GM23338 (cell line): ENCODE results near the gene MARCKSL1. TPM values are rescaled to one million over a fixed set of nuclear protein-coding genes. Genes with fewer than 3 reads are reported as not detected.

Experiments
- ATAC-seq: fragments of 200-7000 bp; cut with Tn5 transposase; 3 replicates; pipeline ENCODE4 v1.9.1; 2020
- DNase-seq: peaks from one replicate; pipeline ENCODE4 v3.0.0-alpha.2; 2015; ENCODE audit warnings: low spot score
- H2AFZ ChIP-seq: fragments of 200-600 bp; sonication (generic); 2 replicates; pipeline ENCODE4 v1.8.0; 2016; ENCODE audit warnings: antibody characterized with exemption, mild to moderate bottlenecking, moderate library complexity
- H3F3A ChIP-seq: fragments of 200-600 bp; sonication (generic); replicated peaks from 2 replicates; pipeline ENCODE4 v1.8.0; 2017; ENCODE audit warnings: antibody characterized with exemption, mixed run types, low read depth
- H3K27ac ChIP-seq: fragments of 200-600 bp; sonication (generic); 2 replicates; pipeline ENCODE4 v1.6.1; 2016; ENCODE audit warnings: low read depth
- H3K27me3 ChIP-seq: fragments of 200-600 bp; sonication (generic); 2 replicates; pipeline ENCODE4 v1.8.0; 2016; ENCODE audit warnings: mild to moderate bottlenecking, mixed run types, moderate library complexity; ENCODE audit not compliant: insufficient read depth
- H3K36me3 ChIP-seq: fragments of 200-600 bp; sonication (generic); 2 replicates; pipeline ENCODE4 v1.8.0; 2016; ENCODE audit warnings: mild to moderate bottlenecking; ENCODE audit not compliant: insufficient read depth
- H3K4me1 ChIP-seq: fragments of 200-600 bp; sonication (generic); 2 replicates; pipeline ENCODE4 v1.8.0; 2016; ENCODE audit warnings: mild to moderate bottlenecking, moderate library complexity; ENCODE audit not compliant: insufficient read depth
- H3K4me2 ChIP-seq: fragments of 200-600 bp; sonication (generic); 2 replicates; pipeline ENCODE4 v1.7.1; 2017; ENCODE audit warnings: mixed run types
- H3K4me3 ChIP-seq: fragments of 200-600 bp; sonication (generic); 2 replicates; pipeline ENCODE4 v1.6.1; 2016; ENCODE audit warnings: mixed run types
- H3K79me2 ChIP-seq: fragments of 200-600 bp; sonication (generic); replicated peaks from 2 replicates; pipeline ENCODE4 v1.8.0; 2017; ENCODE audit warnings: mild to moderate bottlenecking; ENCODE audit not compliant: insufficient read depth
- H3K9me2 ChIP-seq: fragments of 200-600 bp; sonication (generic); 2 replicates; pipeline ENCODE4 v1.8.0; 2017; ENCODE audit not compliant: insufficient read depth
- H4K20me1 ChIP-seq: fragments of 200-600 bp; sonication (generic); replicated peaks from 2 replicates; pipeline ENCODE4 v1.8.0; 2017; ENCODE audit warnings: mild to moderate bottlenecking; ENCODE audit not compliant: insufficient read depth
- H3K27ac Mint-ChIP-seq: 2 replicates; pipeline ENCODE4 v1.8.0; 2020; ENCODE audit warnings: inconsistent platforms, mild to moderate bottlenecking, moderate library complexity, mixed read lengths
- H3K27me3 Mint-ChIP-seq: 3 replicates; pipeline ENCODE4 v1.8.0; 2022; ENCODE audit warnings: low read depth, mild to moderate bottlenecking, moderate library complexity, mixed read lengths, inconsistent platforms; ENCODE audit not compliant: insufficient read depth, poor library complexity
- H3K36me3 Mint-ChIP-seq: 3 replicates; pipeline ENCODE4 v1.8.0; 2021; ENCODE audit warnings: low read depth, mild to moderate bottlenecking, inconsistent platforms, moderate library complexity, mixed read lengths
- H3K4me1 Mint-ChIP-seq: 3 replicates; pipeline ENCODE4 v1.8.0; 2020; ENCODE audit warnings: mild to moderate bottlenecking, inconsistent platforms, mixed read lengths
- H3K4me3 Mint-ChIP-seq: 3 replicates; pipeline ENCODE4 v1.8.0; 2021; ENCODE audit warnings: moderate library complexity, mild to moderate bottlenecking, inconsistent platforms, mixed read lengths
- H3K9me3 Mint-ChIP-seq: 3 replicates; pipeline ENCODE4 v1.8.0; 2020; ENCODE audit warnings: moderate library complexity, mild to moderate bottlenecking, inconsistent platforms, mixed read lengths
- CREB1 ChIP-seq: fragments of 250-450 bp; sonication (Bioruptor Pico); IDR thresholded peaks from 2 replicates; pipeline ENCODE4 v1.5.0; 2020; ENCODE audit warnings: low read depth, mild to moderate bottlenecking, moderate library complexity
- EZH2 ChIP-seq: fragments of 200-600 bp; sonication (generic); IDR thresholded peaks from one replicate; pipeline ENCODE4 v1.8.0; 2017; ENCODE audit warnings: antibody characterized with exemption, mild to moderate bottlenecking, low read depth; ENCODE audit not compliant: unreplicated experiment
- EZH2phosphoT487 ChIP-seq: fragments of 200-600 bp; sonication (generic); IDR thresholded peaks from one replicate; pipeline ENCODE4 v1.8.1; 2018; ENCODE audit warnings: antibody characterized with exemption; ENCODE audit not compliant: unreplicated experiment
- JUNB ChIP-seq: IDR thresholded peaks from one replicate; pipeline ENCODE4 v1.6.1; 2016; ENCODE audit warnings: antibody characterized with exemption; ENCODE audit not compliant: unreplicated experiment
- NANOG ChIP-seq: IDR thresholded peaks from 2 replicates; pipeline ENCODE4 v1.6.1; 2016; ENCODE audit warnings: antibody characterized with exemption, borderline replicate concordance
- POLR2AphosphoS5 ChIP-seq: IDR thresholded peaks from 2 replicates; pipeline ENCODE4 v1.6.1; 2016; ENCODE audit warnings: antibody characterized with exemption, low read depth
- STAT1 ChIP-seq: IDR thresholded peaks from one replicate; pipeline ENCODE4 v1.6.1; 2016; ENCODE audit warnings: antibody characterized with exemption; ENCODE audit not compliant: unreplicated experiment
- ZNF114 ChIP-seq: fragments of 250-450 bp; sonication (Bioruptor Pico); IDR thresholded peaks from 2 replicates; pipeline ENCODE4 v1.5.0; 2020; ENCODE audit warnings: mild to moderate bottlenecking, moderate library complexity
- ZNF331 ChIP-seq: fragments of 250-450 bp; sonication (Bioruptor Pico); IDR thresholded peaks from 2 replicates; pipeline ENCODE4 v1.5.0; 2020; ENCODE audit warnings: low read depth, mild to moderate bottlenecking, moderate library complexity
- polyA plus RNA-seq: library from polyadenylated mRNA; unstranded; fragments of >200 nt; fragmentation: Nextera tagmentation; extraction: Ambion mirVana; gene quantifications from 2 replicates; pipeline ENCODE4 v1.2.1, GENCODE V29; 2016
- total RNA-seq: library from RNA; depleted of rRNA; stranded (reverse); fragments of >200 nt; shearing (Covaris generic); gene quantifications from 2 replicates; pipeline ENCODE4 v1.2.3, GENCODE V29; 2014
- TF ChIP-seq, protein P1 (sequence below): IDR thresholded peaks from one replicate; pipeline ENCODE4 v1.6.1; 2018; ENCODE audit warnings: antibody characterized with exemption; ENCODE audit not compliant: unreplicated experiment
- TF ChIP-seq, protein P2 (sequence below), 2 experiments: fragments of 200-600 bp in 1 of 2; sonication (generic) in 1 of 2; conservative IDR thresholded peaks; 2 replicates each; pipeline versions ENCODE4 v1.5.1 to v1.6.1; 2016 to 2017; ENCODE audit warnings: antibody characterized with exemption in 2 of 2, low read depth in 2 of 2, mild to moderate bottlenecking in 2 of 2, moderate library complexity in 1 of 2
- TF ChIP-seq, protein P3 (sequence below): IDR thresholded peaks from 2 replicates; pipeline ENCODE4 v1.6.1; 2016; ENCODE audit warnings: antibody characterized with exemption
- TF ChIP-seq, protein P4 (sequence below): fragments of 250-450 bp; sonication (Bioruptor Pico); IDR thresholded peaks from 2 replicates; pipeline ENCODE4 v1.5.0; 2020; ENCODE audit warnings: mild to moderate bottlenecking, moderate library complexity

The MARCKSL1 gene
- total and polyA plus RNA-seq, 2 experiments from 2014 or later, result 329 to 553 TPM

DNA sequence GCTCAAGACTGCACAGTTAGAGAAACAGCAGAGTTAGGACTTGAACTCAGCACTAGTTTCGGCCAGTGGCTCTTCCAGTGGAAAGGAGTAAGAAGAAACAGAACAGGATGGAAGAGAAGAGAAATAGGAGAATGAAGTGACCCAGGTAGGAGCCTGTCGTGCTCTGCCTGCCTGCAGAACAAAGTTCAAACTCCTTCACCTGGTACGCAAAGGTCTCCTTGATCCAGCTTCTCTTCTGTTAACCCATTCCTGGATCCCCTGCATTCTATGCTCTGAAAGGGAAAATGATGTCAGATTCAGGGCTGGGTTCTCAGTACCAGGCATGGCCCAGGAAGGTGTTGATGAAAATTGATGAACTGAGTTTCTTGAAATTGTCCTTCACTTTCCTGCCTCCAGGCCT, 22.4 kb upstream of the MARCKSL1 start:
- Histone ChIP-seq H3K9me2 (no peaks in the 10 kb centered on the region), H3K4me1 (no peaks in the 10 kb centered on the region; the same call in 1 of the 2 replicates), H2AFZ (no peak overlapping the region), H3K4me3 (no peak overlapping the region), H3K4me2 (no peak overlapping the region), H4K20me1 (no peaks in the 10 kb centered on the region), H3K27me3 (peaks cover 42% of the 10 kb centered on the region), H3K79me2 (no peaks in the 10 kb centered on the region), H3K27ac (no peak overlapping the region), H3K36me3 (no peaks in the 10 kb centered on the region), H3F3A (peaks cover 13% of the 10 kb centered on the region; the same call in 1 of the 2 replicates)
- Mint-ChIP-seq H3K27me3 (peaks cover 25% of the 10 kb centered on the region), H3K4me3 (no peak overlapping the region), H3K9me3 (no peaks in the 10 kb centered on the region; the same call in 1 of the 3 replicates), H3K36me3 (peaks cover 6% of the 10 kb centered on the region; the same call in 1 of the 3 replicates), H3K27ac (no peak overlapping the region), H3K4me1 (peaks cover 16% of the 10 kb centered on the region)
- ATAC-seq, result no peak
- no peak for DNase-seq
- TF ChIP-seq NANOG (no peak), EZH2phosphoT487 (no peak), EZH2 (no peak), STAT1 (no peak), POLR2AphosphoS5 (no peak), CREB1 (no peak), ZNF114 (no peak), ZNF331 (CRISPR knock-in tag) (no peak), JUNB (no peak)
- TF ChIP-seq, protein P1, sequence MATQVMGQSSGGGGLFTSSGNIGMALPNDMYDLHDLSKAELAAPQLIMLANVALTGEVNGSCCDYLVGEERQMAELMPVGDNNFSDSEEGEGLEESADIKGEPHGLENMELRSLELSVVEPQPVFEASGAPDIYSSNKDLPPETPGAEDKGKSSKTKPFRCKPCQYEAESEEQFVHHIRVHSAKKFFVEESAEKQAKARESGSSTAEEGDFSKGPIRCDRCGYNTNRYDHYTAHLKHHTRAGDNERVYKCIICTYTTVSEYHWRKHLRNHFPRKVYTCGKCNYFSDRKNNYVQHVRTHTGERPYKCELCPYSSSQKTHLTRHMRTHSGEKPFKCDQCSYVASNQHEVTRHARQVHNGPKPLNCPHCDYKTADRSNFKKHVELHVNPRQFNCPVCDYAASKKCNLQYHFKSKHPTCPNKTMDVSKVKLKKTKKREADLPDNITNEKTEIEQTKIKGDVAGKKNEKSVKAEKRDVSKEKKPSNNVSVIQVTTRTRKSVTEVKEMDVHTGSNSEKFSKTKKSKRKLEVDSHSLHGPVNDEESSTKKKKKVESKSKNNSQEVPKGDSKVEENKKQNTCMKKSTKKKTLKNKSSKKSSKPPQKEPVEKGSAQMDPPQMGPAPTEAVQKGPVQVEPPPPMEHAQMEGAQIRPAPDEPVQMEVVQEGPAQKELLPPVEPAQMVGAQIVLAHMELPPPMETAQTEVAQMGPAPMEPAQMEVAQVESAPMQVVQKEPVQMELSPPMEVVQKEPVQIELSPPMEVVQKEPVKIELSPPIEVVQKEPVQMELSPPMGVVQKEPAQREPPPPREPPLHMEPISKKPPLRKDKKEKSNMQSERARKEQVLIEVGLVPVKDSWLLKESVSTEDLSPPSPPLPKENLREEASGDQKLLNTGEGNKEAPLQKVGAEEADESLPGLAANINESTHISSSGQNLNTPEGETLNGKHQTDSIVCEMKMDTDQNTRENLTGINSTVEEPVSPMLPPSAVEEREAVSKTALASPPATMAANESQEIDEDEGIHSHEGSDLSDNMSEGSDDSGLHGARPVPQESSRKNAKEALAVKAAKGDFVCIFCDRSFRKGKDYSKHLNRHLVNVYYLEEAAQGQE, result no peak
- TF ChIP-seq, protein P2, sequence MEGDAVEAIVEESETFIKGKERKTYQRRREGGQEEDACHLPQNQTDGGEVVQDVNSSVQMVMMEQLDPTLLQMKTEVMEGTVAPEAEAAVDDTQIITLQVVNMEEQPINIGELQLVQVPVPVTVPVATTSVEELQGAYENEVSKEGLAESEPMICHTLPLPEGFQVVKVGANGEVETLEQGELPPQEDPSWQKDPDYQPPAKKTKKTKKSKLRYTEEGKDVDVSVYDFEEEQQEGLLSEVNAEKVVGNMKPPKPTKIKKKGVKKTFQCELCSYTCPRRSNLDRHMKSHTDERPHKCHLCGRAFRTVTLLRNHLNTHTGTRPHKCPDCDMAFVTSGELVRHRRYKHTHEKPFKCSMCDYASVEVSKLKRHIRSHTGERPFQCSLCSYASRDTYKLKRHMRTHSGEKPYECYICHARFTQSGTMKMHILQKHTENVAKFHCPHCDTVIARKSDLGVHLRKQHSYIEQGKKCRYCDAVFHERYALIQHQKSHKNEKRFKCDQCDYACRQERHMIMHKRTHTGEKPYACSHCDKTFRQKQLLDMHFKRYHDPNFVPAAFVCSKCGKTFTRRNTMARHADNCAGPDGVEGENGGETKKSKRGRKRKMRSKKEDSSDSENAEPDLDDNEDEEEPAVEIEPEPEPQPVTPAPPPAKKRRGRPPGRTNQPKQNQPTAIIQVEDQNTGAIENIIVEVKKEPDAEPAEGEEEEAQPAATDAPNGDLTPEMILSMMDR (conservative IDR thresholded peaks at IDR 0.05; ENCODE audit: low read depth in 2 of 2), result no peak
- TF ChIP-seq, protein P3, sequence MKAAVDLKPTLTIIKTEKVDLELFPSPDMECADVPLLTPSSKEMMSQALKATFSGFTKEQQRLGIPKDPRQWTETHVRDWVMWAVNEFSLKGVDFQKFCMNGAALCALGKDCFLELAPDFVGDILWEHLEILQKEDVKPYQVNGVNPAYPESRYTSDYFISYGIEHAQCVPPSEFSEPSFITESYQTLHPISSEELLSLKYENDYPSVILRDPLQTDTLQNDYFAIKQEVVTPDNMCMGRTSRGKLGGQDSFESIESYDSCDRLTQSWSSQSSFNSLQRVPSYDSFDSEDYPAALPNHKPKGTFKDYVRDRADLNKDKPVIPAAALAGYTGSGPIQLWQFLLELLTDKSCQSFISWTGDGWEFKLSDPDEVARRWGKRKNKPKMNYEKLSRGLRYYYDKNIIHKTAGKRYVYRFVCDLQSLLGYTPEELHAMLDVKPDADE, result no peak
- TF ChIP-seq, protein P4, sequence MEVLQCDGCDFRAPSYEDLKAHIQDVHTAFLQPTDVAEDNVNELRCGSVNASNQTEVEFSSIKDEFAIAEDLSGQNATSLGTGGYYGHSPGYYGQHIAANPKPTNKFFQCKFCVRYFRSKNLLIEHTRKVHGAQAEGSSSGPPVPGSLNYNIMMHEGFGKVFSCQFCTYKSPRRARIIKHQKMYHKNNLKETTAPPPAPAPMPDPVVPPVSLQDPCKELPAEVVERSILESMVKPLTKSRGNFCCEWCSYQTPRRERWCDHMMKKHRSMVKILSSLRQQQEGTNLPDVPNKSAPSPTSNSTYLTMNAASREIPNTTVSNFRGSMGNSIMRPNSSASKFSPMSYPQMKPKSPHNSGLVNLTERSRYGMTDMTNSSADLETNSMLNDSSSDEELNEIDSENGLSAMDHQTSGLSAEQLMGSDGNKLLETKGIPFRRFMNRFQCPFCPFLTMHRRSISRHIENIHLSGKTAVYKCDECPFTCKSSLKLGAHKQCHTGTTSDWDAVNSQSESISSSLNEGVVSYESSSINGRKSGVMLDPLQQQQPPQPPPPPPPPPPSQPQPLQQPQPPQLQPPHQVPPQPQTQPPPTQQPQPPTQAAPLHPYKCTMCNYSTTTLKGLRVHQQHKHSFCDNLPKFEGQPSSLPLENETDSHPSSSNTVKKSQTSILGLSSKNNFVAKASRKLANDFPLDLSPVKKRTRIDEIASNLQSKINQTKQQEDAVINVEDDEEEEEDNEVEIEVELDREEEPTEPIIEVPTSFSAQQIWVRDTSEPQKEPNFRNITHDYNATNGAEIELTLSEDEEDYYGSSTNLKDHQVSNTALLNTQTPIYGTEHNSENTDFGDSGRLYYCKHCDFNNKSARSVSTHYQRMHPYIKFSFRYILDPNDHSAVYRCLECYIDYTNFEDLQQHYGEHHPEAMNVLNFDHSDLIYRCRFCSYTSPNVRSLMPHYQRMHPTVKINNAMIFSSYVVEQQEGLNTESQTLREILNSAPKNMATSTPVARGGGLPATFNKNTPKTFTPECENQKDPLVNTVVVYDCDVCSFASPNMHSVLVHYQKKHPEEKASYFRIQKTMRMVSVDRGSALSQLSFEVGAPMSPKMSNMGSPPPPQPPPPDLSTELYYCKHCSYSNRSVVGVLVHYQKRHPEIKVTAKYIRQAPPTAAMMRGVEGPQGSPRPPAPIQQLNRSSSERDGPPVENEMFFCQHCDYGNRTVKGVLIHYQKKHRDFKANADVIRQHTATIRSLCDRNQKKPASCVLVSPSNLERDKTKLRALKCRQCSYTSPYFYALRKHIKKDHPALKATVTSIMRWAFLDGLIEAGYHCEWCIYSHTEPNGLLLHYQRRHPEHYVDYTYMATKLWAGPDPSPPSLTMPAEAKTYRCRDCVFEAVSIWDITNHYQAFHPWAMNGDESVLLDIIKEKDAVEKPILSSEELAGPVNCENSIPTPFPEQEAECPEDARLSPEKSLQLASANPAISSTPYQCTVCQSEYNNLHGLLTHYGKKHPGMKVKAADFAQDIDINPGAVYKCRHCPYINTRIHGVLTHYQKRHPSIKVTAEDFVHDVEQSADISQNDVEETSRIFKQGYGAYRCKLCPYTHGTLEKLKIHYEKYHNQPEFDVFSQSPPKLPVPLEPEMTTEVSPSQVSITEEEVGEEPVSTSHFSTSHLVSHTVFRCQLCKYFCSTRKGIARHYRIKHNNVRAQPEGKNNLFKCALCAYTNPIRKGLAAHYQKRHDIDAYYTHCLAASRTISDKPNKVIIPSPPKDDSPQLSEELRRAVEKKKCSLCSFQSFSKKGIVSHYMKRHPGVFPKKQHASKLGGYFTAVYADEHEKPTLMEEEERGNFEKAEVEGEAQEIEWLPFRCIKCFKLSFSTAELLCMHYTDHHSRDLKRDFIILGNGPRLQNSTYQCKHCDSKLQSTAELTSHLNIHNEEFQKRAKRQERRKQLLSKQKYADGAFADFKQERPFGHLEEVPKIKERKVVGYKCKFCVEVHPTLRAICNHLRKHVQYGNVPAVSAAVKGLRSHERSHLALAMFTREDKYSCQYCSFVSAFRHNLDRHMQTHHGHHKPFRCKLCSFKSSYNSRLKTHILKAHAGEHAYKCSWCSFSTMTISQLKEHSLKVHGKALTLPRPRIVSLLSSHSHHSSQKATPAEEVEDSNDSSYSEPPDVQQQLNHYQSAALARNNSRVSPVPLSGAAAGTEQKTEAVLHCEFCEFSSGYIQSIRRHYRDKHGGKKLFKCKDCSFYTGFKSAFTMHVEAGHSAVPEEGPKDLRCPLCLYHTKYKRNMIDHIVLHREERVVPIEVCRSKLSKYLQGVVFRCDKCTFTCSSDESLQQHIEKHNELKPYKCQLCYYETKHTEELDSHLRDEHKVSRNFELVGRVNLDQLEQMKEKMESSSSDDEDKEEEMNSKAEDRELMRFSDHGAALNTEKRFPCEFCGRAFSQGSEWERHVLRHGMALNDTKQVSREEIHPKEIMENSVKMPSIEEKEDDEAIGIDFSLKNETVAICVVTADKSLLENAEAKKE, result no peak
